Body of pancreas (tissue), 4 donors: ENCODE results near the gene ATXN10.

Experiments
- POLR2A ChIP-seq, 3 donors: fragments of 450-650 bp; IDR thresholded peaks; one replicate each; pipeline ENCODE4 v1.6.1; 2016; ENCODE audit warnings: antibody characterized with exemption in 3 of 3, mild to moderate bottlenecking in 2 of 3
- TF ChIP-seq, protein P1 (sequence below), 7 experiments: fragments of 450-650 bp in 4 of 7; fragments of 200-600 bp in 3 of 7; sonication (generic) in 3 of 7; IDR thresholded peaks; one replicate each; pipeline ENCODE4 v1.5.1; 2016 to 2019; ENCODE audit warnings: antibody characterized with exemption in 7 of 7

DNA sequence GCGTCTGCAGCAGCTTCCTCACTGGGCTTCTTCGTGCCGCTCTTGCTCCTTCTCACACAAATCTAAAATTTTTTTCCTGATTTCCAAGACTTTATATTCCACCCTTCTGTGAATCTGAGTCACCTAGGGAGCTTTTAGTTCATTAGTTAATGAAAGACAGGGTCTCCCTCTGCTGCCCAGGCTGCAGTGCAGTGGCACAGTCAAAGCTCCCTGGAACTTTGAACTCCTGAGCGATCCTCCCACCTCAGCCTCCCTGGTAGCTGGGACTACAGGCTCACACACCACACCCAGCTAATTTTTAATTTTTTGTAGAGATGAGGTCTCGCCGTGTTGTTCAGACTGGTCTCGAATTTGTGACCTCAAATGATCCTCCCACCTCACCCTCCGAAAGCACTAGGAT, 116.9 kb downstream of the ATXN10 start:
- TF ChIP-seq POLR2A (IDR thresholded peaks at IDR 0.05), result no peak
- TF ChIP-seq, protein P1, sequence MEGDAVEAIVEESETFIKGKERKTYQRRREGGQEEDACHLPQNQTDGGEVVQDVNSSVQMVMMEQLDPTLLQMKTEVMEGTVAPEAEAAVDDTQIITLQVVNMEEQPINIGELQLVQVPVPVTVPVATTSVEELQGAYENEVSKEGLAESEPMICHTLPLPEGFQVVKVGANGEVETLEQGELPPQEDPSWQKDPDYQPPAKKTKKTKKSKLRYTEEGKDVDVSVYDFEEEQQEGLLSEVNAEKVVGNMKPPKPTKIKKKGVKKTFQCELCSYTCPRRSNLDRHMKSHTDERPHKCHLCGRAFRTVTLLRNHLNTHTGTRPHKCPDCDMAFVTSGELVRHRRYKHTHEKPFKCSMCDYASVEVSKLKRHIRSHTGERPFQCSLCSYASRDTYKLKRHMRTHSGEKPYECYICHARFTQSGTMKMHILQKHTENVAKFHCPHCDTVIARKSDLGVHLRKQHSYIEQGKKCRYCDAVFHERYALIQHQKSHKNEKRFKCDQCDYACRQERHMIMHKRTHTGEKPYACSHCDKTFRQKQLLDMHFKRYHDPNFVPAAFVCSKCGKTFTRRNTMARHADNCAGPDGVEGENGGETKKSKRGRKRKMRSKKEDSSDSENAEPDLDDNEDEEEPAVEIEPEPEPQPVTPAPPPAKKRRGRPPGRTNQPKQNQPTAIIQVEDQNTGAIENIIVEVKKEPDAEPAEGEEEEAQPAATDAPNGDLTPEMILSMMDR (IDR thresholded peaks at IDR 0.05), result no peak
